DMS114 treated with DMSO at 0.1 percent for 48 hours (cell line): Measurements from ENCODE around the gene USP40.

ENCODE experiments used
- DNase-seq: peaks from one replicate; lab custom pipeline; 2025; ENCODE audit not compliant: unreplicated experiment; lab: John Stamatoyannopoulos, UW

The USP40 gene

GRCh38 chr2:233445152-233445830 lies 121.3 kb downstream of the USP40 start:
- no peak for DNase-seq

- no peak for DNase-seq
Observed at GRCh38 chr2:233444501-233444900, 122.1 kb downstream of the USP40 start.

GRCh38 chr2:233443511-233444183 lies 122.9 kb downstream of the USP40 start:
- peak; percentile 50 for DNase-seq

GRCh38 chr2:233442028-233442310 lies 124.6 kb downstream of the USP40 start:
- DNase-seq, result no peak

GRCh38 chr2:233441161-233442027 lies 125.2 kb downstream of the USP40 start:
- no peak for DNase-seq

GRCh38 chr2:233440714-233441113 lies 125.9 kb downstream of the USP40 start:
- no peak for DNase-seq

- no peak for DNase-seq
Observed at GRCh38 chr2:233440314-233440713, 126.3 kb downstream of the USP40 start.

- no peak for DNase-seq
Observed at GRCh38 chr2:233439191-233439590, 127.4 kb downstream of the USP40 start.

- DNase-seq, result no peak
Observed at GRCh38 chr2:233438573-233439147, 127.9 kb downstream of the USP40 start.

GRCh38 chr2:233437439-233437955 lies 129.1 kb downstream of the USP40 start:
- DNase-seq, result no peak

- DNase-seq, result no peak
Observed at GRCh38 chr2:233436691-233437438, 129.7 kb downstream of the USP40 start.

- DNase-seq, result no peak
Observed at GRCh38 chr2:233436191-233436581, 130.4 kb downstream of the USP40 start.

- DNase-seq, result no peak
Observed at GRCh38 chr2:233435436-233436190, 131.0 kb downstream of the USP40 start.

- DNase-seq, result no peak
Observed at GRCh38 chr2:233434666-233435330, 131.8 kb downstream of the USP40 start.

GRCh38 chr2:233433794-233434193 lies 132.8 kb downstream of the USP40 start:
- no peak for DNase-seq

- no peak for DNase-seq
Observed at GRCh38 chr2:233433029-233433428, 133.6 kb downstream of the USP40 start.

- DNase-seq, result no peak
Observed at GRCh38 chr2:233430651-233431050, 135.9 kb downstream of the USP40 start.

GRCh38 chr2:233430081-233430480 lies 136.5 kb downstream of the USP40 start:
- no peak for DNase-seq

- no peak for DNase-seq
Observed at GRCh38 chr2:233429175-233429897, 137.2 kb downstream of the USP40 start.
